Upper lobe of left lung (tissue), 4 donors: ENCODE data around the gene ARHGAP42.

ENCODE experiments used
- CTCF ChIP-seq, 6 experiments: fragments of 450-650 bp in 4 of 6; fragments of 200-600 bp in 2 of 6; sonication (generic) in 2 of 6; IDR thresholded peaks; one replicate each; pipeline ENCODE4 v1.5.1; 2016 to 2019; ENCODE audit warnings: antibody characterized with exemption in 6 of 6
- POLR2A ChIP-seq, 4 donors: fragments of 450-650 bp; IDR thresholded peaks; one replicate each; pipeline ENCODE4 v1.5.1; 2016 to 2017; ENCODE audit warnings: antibody characterized with exemption in 4 of 4, mild to moderate bottlenecking in 2 of 4
- POLR2AphosphoS5 ChIP-seq, 2 donors: sonication (generic); formaldehyde crosslinking; IDR thresholded peaks; one replicate each; pipeline ENCODE4 v1.5.1; 2017; ENCODE audit warnings: antibody characterized with exemption in 2 of 2

GRCh38 chr11:100981196-100981824 lies 294.2 kb downstream of the ARHGAP42 start:
- TF ChIP-seq POLR2AphosphoS5 (IDR thresholded peaks at IDR 0.05) (no peak), CTCF (IDR thresholded peaks at IDR 0.05) (no peak), POLR2A (IDR thresholded peaks at IDR 0.05) (no peak)
